T-helper 1 cell (primary cell): ENCODE data around the gene EPHA1.

Source experiments
- DNase-seq, 5 donors: peaks; one replicate each; pipeline ENCODE4 v3.0.0-alpha.2; 2012 to 2020

EPHA1 gene

DNA sequence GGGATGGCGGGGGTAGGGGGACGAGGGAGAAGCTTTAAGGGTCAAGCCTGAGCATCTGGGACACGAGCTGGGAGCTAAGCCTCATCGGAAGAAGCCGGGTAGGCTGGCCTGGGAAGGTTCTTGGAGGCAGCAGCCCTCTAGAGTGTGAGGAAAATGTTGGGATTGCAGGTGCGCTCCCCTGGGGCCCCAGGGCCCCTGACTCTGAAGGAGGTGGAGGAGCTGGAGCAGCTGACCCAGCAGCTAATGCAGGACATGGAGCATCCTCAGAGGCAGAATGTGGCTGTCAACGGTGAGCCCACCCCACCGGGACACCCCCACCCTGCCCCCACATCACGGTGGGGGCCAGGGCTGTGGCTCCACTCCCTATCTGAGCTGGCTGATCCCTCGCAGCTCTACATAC is 20.6 kb downstream of the EPHA1 start:
- no peak for DNase-seq

DNA sequence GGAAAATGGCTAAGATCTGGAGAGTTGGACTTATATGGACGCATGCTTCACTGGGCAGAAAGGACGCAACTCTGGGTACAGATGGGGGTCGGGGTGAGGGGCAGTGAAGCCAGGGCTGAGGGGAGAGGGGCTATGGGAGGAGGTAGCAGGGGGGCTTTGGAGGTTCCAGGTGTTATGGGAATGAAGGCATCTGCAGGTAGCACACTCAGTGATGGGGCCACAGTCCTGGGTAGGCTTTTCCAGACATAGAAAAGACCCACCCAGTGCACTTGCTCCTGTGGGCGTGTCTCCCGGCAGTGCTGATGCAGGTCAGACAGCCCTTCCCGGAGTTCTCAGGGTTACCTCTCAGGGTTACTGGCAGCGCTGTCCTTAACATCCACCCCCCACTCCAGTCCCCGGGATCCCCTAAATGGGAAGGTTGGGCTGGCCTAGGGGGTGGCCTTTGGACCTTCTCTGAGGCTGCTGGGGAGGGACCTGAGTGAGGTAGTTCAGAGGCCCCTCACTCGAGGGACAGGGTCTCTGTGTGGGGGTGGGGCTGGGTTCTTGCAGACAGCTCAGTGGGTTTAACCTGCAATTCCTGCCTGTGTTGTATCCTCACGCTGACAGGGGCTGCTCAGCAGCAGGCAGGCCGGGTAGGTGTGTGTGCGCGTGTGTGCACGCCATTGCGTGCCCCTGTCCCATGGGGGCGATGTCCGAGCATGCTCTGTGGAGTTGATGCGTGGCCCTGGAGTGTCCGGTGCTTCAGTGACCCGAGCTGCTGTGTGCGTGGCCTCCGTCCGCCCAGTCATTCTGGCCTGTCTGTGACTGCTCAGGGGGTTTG is 21.3 kb downstream of the EPHA1 start:
- no peak for DNase-seq

DNA sequence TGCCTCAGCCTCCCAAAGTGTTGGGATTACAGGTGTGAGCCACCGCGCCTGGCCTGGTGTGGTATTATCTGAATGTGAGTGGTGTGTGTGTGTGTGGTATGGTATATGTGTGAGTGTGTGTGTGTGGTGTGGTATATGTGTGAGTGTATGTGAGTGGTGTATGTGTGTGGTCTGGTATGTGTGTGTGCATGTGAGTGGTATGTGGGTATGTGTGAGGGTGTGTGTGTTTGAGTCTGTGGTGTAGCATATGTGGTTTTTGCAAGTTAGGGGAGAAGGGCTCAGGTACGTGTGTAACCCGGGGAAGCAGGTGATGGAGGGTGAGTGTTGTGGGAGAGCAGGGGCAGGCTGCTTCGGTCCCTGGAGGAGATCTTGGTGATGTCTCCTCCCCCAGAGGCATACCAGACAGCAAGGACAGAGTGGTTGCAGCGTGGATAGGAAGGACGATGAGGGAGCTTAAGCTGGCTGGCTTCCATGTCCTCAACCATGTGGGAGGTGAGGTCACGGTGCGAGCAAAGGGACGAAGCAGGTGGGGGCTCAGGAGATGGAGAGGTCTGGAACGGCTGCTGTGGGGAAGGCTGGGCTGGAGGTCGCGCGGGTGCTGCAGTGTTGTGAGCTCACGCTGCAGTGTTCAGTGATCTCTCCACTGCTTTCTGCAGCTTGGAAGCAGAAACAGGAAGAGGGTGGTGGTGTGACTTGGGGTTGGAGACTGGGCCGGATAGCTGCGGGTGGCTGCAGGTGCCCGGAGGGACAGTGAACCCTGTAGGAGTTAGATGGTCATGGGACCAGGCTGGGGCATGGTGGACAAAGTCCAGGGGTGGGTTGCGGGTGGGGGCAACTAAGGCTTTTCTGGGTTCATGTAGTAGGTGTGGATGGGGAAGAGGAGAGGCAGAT is 22.5 kb downstream of the EPHA1 start:
- DNase-seq, result peak in 2 of 5 donors; percentile 31 to 65

DNA sequence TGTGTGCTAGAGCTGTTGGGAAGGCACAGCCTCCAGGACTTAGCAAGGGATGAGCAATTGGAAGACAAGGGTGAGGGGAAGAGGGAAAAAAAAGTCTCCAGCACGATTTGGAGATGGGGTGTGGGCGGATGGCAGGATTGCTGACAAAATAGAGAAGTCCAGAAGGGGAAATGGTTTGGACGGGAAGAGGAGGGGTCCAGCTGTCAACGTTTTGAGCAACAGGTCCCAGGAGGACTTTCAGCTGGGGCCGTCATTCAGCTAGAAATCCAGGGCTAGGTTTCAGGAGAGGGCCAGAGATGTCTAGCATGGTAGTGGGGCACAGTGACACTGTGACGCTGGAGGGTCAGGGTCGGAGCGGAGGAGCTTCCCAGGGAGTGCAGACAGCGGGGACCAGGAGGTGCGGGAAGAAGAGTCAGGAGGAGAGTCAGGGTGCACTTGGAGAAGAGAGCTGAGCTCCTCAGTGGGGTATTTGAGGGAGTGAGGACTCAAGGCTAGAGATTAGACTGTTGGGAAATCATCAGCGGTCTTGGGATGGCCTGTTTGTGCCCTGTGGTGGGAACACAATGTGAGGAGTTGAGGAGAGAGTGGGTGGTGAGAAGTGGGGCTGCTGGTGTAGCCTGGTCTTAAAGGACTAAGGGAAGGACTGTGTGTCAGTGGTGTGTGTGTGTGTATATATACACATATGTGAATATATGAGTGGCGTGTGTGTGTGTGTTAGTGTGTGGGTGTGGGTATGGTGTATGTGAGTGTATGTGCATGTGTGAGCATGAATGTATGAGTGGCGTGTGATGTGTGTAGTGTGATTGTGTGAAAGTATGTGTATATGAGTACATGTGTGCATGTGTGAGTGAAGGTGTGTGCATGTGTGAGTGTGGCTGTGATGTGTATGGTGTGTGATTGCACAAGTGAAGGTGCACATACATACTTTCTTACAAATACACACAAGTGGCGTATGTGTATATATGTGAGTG is 23.7 kb downstream of the EPHA1 start:
- no peak for DNase-seq

DNA sequence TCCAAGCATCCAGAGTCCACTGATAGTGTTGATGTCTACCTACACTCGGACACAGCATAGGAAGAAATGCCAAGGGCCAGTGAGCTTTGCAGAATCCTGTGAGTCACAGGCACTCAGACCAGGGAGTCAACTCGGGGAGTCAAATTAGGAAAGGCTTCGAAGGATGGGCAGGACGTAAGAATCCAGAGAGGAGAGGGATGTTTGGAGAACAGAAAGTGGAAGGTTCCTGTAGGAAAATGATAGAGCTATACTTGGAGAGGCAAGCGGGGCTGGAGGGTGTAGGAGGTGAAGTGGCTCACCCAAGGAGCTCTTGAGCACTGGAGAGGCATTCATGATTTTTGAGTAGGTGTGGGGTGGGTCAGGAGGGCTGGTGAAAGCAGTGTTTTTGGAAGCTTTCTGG is 24.5 kb downstream of the EPHA1 start:
- no peak for DNase-seq

DNA sequence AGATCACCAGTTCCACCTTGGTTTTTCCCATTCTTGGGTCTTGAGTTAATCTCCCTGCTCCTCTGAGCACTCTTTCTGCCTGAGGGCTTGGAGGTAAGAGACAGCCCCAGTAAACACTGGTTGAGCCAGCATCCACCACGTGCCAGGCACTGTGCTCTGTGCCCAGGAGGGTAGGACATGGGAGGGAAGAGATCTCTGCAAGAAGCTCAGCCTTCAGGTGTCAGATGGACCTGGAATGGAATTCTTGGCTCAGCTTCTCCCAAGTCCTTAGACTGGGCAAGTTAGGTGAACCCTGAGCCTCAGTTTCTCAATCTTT is 25.1 kb downstream of the EPHA1 start:
- no peak for DNase-seq

DNA sequence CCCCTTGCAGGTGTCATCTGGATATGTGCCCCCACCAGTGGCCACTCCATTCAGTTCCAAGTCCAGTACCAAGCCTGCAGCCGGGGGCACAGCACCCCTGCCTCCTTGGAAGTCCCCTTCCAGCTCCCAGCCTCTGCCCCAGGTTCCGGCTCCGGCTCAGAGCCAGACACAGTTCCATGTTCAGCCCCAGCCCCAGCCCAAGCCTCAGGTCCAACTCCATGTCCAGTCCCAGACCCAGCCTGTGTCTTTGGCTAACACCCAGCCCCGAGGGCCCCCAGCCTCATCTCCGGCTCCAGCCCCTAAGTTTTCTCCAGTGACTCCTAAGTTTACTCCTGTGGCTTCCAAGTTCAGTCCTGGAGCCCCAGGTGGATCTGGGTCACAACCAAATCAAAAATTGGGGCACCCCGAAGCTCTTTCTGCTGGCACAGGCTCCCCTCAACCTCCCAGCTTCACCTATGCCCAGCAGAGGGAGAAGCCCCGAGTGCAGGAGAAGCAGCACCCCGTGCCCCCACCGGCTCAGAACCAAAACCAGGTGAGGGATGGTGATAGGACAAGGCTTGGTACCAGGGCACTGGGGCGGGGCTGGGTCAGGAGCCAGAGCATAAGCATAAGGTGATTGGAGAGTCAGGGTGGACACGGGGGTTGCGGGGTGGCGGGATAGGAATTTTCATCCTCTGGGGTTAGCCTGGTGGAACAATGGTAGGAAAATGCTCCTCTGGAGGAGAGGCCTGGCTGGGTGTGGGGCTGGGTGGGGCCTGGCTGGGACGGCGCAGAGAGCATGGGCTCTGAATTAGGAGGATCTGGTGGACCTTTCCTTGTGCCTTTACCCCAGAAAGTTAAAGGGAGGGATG is 25.6 kb downstream of the EPHA1 start:
- no peak for DNase-seq

DNA sequence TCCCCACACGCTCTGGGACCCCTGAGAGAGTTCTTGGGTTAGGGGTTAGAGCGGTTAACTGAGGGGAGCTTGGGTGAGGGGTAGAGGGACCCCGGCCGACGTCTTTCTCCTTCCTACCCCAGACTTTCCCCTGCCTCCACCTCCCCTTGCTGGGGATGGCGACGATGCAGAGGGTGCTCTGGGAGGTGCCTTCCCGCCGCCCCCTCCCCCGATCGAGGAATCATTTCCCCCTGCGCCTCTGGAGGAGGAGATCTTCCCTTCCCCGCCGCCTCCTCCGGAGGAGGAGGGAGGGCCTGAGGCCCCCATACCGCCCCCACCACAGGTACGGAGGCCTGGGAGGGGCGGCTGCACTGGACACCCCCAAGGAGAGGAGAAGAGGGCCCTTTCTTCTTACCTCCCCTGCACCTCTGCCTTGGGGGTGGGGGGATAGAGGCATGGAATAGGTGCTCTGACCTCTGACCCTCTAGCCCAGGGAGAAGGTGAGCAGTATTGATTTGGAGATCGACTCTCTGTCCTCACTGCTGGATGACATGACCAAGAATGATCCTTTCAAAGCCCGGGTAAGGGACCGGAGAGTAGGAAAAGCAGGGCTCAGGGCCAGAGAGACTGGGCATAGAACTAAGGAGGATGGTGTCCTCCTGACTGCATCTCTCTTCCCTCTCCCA is 26.4 kb downstream of the EPHA1 start:
- no peak for DNase-seq

DNA sequence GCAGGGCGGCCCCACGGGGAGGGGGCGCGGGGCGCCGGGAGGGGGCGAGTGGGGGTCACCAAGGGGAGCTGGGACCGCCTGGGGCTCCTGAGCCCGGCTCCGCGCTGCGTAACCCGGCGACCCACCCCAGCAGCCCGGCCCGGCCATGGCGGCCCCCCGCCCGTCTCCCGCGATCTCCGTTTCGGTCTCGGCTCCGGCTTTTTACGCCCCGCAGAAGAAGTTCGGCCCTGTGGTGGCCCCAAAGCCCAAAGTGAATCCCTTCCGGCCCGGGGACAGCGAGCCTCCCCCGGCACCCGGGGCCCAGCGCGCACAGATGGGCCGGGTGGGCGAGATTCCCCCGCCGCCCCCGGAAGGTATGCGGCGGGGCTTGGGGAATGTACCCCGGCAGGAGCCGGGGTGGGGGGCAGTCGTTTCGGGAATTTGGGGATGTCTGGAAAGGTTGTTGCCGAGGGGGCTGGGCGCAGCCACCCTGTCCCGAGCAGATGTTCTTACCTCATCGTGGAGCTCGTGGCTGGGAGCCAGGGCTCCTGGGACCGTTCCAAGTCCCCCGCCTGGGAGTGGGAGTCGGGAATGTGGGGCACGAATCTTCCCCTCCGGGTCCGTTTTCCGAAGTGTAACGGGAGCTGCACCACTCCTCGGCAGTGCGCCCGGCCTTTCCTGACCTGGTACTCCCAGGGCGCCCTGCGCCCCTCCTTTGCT is 27.1 kb downstream of the EPHA1 start:
- DNase-seq, result no peak

DNA sequence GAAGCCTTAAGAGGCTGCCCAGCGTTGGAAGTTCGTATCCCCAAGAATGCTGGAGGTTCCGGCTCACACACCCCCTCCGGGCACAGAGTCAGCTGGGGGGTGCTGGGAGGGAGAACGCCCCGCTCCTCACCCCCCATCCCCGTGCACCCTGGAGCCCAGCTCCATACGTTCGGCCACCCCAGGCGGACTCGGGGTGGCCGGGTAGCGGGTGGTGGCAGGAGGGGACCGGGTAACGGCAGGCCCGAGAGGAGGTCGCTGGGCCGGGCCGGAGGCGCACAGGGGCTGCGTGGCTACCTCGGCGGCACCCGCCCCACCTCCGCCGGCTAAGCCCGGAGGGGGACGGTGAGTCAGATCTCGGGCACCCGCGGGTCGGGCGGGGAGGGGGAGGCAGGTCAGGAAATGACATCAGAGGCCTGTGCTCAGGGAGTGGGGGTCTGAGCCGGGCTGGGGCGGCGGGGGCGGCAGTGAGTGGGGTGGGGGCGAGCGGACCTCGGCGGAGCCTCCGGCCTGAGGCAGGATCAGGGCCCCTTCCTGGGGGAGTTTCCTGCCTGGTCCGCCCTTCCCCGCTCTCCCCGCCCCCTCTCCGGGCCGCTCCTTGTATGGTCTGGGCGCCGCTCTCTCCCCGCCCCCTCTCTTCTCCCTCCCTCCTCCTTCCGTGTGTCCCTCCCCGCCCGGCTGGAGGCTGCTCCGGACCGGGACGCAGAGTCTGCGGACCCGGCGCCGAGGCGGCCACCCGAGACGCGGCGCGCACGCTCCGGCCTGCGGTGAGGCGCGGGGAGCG is 27.8 kb downstream of the EPHA1 start, which contains the start of gene ZYX:
Gene ZYX, plus strand, starts transcription at position 700 of the 781 bp plus-strand sequence. CDS start 227 bp downstream, outside the sequence.
- DNase-seq, result peak; percentile 74 to 92 (median 77)

DNA sequence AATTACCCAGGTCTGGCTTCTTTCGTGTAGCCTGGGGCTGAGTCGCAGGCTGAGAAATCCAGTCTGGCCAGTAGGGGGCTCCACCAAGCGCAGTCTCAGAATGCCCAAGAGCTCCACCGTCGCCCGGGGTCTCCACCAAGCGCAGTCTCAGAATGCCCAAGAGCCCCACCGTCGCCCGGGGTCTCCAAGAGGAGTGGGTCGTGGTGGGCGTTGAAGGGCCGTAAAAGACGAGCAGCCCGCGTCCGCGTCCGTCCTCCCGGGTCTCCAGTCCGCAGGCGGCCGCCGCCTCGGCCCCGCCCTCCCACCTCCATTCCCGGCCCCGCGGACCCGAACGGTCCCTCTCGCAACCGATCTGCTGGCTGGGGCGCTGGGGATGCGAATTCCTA is 28.4 kb downstream of the EPHA1 start:
- DNase-seq, result peak; percentile 54 to 86 (median 76)

DNA sequence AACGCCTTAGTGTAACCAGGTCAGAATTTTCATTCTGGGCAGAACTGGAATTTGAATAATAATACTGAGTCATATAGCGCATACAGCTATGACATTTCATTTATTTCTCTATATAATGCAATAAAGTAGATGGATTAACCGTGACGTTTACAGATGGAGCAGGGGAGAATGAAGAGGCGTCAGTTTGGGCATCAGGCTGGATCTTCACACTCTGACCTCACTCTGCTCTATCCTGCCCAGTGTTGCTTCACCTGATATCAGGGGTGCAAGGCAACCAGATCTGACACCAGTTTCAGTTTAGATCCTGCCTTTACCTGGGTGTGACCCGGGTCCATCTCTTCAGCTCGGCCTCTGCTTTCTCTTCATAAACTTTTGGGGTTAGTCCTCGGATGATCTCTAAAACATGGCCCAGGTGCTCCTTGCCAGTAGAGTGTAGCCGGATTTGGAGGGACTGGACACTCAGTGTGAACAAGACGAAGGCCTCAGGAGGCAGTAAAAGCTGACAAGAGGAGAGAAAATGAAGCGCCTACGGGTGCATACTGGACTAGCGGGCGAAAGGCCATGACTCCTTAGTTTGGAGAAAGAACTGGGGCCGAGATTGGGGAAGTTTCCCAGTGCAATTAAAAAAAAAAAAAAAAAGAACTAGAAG is 28.9 kb downstream of the EPHA1 start:
- DNase-seq, result peak in 1 of 5 donors; percentile 51

DNA sequence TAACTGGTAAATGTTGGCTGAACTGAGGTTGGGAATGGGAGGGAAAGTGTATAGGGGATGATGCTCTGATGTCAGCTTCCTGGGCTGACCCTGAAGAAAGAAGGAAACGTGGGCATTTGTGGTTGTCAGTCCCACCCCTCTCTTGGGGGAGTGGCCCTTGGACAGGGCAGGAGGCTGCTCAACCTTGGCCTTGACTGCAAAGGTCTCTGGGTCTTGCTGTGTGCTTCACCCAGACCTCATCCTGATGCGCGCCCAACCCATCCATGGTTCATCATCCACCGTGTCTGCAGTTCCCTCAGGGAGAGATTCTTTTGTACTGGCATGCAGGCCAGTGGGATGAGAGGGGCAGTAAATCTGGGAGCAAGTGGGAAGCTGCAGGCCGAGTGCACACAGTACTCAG is 32.3 kb downstream of the EPHA1 start:
- no peak for DNase-seq

DNA sequence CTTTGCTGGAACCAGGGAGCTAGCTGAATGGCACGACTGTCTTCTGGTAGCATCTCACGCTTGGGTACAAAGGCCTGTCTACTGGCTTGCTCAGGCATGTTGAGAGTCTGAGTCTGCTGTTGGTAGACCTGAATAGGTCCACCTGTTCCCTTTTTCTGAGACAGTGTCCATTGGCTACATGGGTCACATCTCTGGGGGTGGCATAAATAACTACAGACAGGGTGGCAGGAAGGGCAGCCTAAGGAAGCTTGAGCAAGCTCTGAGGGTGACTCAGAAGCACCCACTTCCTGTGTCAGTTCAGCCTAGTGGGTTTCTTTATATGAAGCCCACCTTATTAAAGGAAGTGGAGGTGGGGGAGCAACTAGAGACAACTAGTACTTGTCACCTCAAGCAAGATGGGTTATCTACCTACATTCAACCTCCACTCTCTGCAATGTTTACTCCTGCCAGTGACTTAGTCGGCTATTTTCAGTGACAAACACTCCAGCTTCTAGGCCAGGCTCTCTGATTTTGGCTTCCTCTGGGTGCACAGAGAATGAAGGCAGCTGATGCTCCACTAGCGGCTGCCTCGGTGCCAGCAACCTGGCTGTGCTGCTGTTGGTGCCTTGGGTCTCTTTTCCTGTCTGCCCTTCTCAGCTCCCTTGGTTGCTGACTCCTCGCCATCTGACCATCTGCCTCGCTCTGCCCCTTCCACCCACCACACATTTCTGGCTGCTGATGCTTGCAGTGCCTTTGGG is 33.2 kb downstream of the EPHA1 start:
- peak in 2 of 5 donors; percentile 15 to 81 for DNase-seq

DNA sequence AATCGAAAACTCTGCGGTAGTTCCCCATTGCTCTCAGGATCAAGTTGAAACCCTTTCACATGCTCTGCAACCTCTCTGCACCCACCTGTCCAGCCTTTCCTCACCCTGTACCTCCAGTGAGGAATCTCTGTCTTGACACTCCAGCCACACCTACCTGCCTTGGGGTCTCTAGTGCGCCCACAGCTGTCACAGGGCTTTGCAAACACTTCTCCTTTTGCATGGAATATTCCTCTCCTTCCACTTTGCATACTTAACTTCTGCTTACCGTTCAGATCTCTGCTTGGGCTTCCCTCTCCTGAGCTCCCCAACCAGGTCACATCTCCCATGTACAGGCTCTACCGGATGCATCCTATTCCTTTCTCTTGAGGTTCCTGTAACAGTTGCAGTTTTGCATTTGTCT is 34.1 kb downstream of the EPHA1 start:
- DNase-seq, result no peak

DNA sequence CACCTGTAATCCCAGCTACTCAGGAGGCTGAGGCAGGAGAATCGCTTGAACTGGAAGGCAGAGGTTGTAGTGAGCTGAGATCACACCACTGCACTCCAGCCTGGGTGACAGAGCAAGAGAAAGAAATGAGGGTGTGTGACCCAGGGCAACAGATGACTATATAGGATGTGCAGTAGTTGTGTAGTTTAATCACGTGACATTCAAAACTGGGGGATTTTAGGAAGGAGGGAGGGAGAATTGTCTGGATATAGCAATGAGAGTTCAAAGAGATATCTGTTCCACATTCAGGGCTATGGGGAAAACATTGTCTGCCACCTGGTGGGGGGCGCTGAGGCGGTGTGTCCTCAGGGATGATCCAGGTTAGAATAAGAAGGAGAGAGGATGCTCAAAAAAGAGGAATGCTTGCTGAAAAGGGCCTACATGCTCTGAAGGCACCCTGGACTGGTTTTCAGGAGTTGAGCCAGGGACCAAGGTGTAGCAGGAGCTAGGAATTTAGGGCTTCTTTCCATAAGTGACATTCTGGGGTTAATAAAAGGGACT is 35.3 kb downstream of the EPHA1 start:
- DNase-seq, result no peak

DNA sequence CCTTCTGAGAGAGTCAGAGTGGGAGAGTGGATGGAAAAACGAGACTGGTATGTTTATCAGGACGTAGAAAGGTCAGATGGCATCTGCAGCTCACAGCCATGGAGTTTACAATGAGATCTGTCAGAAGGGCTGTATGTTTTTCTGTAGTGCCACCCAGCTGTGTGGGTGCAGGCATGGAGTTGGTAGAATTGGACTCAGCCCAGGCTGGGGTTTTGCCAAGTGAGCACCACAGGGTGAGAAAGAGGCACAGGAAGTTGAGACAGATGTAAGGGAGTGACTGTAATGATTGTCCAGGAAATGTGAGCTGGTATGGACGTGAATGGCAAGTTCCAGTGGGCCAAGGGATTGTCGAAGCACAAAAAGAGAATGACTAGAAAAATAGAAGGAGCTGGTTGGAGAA is 36.6 kb downstream of the EPHA1 start:
- DNase-seq, result peak in 2 of 5 donors; percentile 32 to 78
